GM19239 (cell line): Measurements from ENCODE around the gene ANKS1A.

Source experiments
- DNase-seq: peaks from one replicate; pipeline ENCODE4 v3.0.0; 2011; ENCODE audit warnings: low spot score; ENCODE audit not compliant: insufficient read length
- FAIRE-seq: peaks from 2 replicates; lab custom pipeline; 2011; peaks lifted over from hg19 to GRCh38; lab: Jason Lieb, UNC

The ANKS1A gene

DNA sequence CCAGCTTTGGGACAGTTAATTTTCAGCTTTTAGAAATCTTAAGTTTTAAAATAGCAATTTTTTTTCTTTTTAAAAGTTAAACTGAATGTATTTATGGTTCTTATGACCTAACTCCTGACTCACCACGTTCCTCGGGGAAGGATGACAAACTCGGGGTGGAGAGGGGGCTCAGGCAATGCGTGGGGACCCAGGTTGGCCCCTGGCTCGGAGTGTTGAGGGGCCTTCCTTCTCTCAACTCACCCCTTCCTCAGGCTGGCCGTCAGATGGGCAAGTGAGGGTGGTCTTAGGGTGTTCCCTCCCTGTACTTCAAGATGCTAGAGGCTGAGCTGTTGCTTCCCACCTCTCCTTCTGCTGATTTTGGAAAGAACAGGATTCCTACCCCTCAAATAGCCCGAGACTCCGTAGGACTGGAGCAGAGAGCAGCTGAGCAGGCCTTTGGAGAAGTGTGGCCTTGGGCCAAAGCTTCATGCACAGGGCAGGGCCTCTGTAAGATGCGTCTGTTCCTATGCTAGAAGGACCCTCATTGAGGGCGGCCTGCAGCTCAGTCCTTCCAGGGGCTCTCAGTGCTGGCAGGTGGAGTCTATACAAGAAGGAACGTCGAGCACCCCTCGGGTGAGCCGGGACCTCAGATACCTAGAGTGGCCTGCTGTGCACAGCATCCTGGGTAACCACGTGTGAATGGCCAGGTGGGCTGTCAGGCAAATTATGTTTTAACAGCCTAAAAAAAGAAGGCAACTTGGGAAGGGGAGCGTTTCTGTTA is 172.8 kb downstream of the ANKS1A start:
- FAIRE-seq: no peak
- no peak for DNase-seq

DNA sequence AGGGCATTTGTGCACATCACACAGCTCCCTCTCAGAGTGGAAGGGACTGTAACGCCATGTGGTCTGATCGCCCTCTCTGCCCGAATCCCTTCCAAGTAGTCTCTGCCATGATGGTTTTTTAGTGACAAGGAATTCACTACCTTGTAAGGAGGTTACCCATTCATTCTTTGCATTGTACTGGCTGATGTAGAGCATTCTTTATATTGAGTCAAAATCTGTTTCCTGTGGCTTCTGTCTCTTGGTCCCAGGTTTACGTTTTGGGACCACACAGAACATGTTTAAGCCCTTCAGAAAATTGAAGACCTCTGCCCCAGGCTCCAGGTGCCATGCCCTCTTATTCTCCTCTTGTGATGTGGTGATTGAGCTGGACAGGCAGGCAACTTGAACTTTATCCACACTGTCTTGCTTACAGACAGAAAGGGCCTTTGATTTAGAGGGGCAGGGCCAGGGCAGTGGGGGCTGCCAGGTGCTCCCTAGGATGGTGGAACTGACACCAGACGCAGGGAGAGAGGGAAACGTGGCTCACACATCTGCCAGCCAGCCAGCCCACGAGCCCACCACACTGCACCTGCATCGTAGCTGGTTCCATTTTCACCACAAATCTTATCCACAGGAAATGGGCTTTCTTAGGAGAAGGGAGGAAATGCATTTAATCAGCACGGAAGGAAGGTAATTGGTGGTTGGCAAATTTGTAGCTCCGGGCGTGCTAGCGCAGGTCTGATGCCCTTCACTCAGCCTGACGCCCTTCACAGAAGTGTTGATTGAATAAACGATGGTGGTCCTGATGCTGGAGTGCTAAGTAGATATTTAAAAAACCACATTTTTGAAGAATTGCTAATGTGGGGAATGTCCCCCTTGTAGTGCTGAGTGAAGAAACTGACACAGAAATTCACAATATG is 173.9 kb downstream of the ANKS1A start:
- FAIRE-seq (no peak), DNase-seq (no peak)

GRCh38 chr6:35063701-35064280 is 174.7 kb downstream of the ANKS1A start:
- FAIRE-seq: no peak
- DNase-seq: no peak

- FAIRE-seq (no peak), DNase-seq (no peak)
These were observed 175.2 kb downstream of the ANKS1A start for GRCh38 chr6:35064290-35064689.

- FAIRE-seq (no peak), DNase-seq (no peak)
These were observed 175.8 kb downstream of the ANKS1A start for GRCh38 chr6:35064757-35065440.

GRCh38 chr6:35065441-35065800 is 176.4 kb downstream of the ANKS1A start:
- no peak for FAIRE-seq

DNA sequence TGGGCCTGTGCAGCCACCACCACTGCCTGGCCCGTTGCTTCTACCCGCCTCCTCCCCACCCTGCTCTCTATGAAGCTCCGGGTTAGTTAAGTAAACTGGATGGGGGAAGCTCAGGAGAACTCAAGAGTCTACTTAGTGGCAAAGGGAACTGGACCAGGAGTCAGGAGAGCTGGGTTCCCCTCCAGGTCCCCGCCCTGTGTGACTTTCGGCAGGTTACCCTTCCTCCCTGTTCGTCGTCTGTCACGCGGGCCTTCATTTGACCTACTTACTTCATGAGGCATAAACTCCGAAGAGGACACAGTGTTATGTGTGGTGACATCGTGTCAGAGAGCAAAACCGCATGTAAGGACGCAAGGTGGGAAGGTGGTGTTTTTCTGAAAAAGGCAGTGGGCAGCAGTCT is 176.8 kb downstream of the ANKS1A start:
- DNase-seq (no peak), FAIRE-seq (no peak)

More at GRCh38 chr6:35065441-35065800, 176.4 kb downstream of the ANKS1A start:
- no peak for DNase-seq

DNA sequence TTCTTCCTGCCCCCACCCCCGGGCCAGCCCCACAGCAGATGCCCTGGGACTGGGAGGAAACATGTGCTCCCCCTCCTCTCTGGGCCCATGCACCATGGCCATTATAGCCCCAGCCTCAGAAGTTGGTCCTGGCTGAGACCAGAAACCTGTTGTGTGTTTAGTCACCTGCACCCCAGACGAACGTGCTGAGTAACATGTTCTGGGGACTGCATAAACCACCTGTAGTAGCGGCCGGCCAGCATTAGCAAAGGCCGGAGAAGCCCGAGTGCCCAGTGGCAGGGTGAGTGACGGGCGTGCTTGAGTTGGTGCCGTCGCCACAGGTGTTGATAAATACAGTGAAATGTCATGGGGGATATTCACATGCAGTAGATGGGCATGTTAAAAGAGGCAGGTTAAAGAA is 178.2 kb downstream of the ANKS1A start:
- no peak for DNase-seq
- FAIRE-seq: no peak

DNA sequence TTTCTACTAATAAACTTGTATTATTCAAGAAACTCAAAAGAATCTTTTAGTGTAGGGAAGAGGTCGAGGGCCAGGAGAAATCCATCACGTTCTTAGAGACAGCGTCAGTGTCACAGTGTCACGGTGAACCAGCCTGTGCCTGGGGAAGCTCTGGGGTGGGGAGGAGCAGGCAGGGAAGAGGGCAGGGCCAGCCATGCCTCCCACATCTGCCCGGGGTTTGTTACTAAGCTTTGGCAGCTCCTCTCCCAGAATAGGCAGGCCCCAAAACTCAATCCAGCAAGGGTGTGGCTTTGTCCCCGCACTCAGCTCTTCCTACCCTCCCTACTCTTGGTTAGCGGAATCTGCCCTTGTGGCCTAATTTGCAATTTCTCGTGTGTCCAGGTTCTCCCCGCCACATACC is 179.2 kb downstream of the ANKS1A start:
- FAIRE-seq: no peak
- DNase-seq: no peak

DNA sequence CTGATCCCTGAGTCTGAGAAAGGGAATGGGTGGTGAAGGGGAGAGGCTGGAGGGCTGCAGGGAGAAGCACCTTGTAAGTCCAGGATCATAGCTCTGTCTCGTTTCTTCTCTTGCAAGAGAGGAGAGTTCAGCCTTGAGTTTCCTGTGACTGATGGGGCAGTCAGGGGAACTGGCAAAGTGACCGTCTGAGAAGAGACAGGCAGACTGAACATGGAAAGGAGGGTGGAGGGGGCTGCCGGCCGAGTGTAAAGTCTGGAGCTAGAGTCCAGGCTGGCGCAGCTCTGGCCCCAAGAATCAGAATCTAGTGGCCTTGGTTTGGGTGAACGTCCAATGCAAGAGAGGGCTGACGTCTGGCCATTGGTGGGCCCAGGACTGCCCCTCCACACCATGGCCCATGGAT is 179.6 kb downstream of the ANKS1A start:
- DNase-seq (no peak), FAIRE-seq (no peak)

- DNase-seq: no peak
- no peak for FAIRE-seq
These were observed 180.2 kb downstream of the ANKS1A start for GRCh38 chr6:35069262-35069661.

DNA sequence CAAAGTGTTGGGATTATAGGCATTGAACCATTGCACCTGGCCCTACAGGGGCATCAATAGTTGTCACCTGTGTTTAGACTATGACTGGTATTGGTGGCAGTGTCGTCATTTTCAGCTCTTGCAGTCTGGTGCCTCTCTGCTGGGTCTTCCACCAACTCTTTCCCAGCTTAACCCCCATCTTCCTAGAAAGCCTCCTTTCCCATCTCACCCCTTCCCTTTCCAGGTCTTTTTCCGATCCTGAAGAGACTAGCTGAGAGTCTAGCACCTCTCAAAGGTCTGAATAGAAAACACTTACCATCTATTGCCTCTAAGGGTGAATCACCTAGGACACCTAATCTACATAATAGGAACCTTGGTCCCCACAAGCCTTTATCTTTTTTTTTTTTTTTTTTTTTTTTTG is 181.1 kb downstream of the ANKS1A start:
- no peak for FAIRE-seq
- DNase-seq: no peak

DNA sequence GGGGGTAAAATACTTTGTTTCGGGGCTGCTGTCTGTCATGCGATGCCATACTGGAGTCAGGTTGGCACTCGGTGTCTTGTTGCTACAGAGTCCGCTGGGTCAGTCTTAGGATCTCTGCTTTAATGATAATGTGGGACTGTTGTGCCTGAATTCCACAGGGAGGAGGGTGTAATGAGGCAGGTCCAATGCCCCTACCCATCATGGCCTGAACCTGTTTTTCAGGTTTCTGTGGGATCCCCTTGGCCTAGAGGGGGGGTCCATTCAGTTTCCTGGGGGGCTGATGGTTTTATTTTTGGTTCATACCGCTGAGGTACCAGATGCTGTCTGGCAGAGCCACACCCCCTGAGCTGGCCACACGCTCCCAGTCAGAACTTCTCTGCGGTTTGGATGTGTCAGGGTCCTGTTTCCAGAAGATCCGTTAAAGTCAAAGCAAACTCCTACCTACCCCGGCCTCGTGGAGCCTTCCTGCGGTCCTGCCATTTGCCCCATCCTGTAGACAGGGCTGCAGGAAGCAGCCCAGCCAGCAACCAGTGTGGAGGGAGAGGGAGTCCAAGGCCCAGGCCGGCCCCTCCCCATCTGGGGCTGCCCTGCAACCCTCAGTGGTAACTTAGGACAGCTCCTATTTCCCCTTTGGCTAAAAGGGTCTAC is 182.4 kb downstream of the ANKS1A start:
- no peak for DNase-seq
- no peak for FAIRE-seq

DNA sequence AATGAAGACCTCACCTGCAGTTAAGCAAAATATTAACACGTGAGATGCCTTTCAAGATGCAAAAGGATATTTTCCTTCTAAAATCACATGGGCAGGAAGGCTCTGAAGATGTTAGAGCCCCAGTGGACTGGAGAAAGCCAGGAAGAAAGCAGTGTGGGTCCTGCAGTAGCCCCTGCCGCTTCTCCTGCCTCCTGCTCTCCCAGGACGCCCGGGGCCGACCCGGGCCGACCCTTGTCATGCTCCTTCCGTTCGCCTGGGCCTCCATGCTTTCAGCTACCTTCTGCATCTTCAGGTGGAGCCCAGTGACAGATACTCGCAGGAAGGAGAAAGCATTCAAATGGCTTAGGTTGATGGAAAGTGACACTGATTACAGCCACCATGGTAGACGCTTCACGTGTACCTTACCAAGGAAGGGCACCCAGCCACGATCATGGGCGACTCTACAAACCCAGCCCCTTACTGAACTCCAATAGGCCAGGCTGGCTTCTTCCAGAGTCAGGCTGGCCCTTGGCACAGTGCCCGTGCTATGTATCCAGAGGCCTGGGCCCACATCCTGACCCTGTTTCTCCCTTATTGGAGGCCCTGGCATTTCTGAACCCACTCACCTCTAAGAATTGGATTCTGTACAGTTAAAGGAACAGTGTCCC is 183.1 kb downstream of the ANKS1A start:
- FAIRE-seq (no peak), DNase-seq (no peak)

GRCh38 chr6:35072698-35073055 is 183.6 kb downstream of the ANKS1A start:
- DNase-seq: no peak
- no peak for FAIRE-seq

DNA sequence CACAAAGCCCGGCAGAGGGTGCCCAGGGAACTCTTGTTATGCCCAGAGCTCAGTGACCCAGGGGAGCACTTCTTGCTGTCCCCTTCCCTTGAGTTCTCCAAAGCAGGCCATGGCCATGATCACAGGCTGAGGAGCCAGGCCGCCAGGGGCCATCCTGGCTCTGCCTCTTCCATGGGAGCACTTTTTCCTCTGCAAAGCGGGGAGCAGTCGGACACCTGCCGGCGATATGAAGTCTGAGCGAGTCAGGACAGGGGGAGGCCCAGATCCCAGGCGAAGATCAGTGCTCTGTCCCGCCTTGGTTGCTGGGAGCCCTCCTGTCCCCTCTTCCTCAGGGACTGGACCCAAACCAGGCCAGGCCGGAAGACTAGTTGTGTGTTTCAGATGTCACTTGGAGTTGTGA is 184.2 kb downstream of the ANKS1A start:
- DNase-seq: no peak
- no peak for FAIRE-seq

- no peak for FAIRE-seq
- no peak for DNase-seq
These were observed 184.9 kb downstream of the ANKS1A start for GRCh38 chr6:35073766-35074471.

- FAIRE-seq (no peak), DNase-seq (no peak)
These were observed 188.1 kb downstream of the ANKS1A start for GRCh38 chr6:35076997-35077712.
